ENCODE measurements around the gene HOMEZ. TPM values are rescaled to one million over a fixed set of nuclear protein-coding genes. Genes with fewer than 3 reads are reported as not detected.

The HOMEZ gene
- total and polyA plus RNA-seq, 10 of the 15 experiments (the other 5 are each of a cell fraction or from before 2014, with no cell fraction given) = 2.6 to 19.3 (median 13.0) TPM

DNA sequence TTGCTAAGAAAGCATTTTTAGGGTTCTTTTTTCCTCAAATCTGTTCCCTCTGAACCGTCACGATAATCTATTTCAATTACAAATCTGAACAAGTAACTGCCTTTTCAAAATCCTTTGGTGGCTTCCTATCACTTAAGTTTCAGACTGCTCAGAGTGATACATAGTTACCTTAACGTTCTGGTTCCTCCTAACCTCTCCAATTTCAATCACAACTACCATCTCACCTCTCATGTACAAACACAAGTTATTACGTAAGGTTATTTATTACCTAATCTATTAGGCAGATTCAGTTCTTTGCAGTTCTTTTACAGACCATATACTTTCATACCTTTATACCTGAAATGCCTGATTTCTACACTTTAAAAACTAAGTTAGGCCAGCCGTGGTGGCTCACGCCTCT, 36.1 kb downstream of the HOMEZ start:
- in situ Hi-C loops (cut with MboI) = no loop called here
- TF ChIP-seq ZNF592 (IDR thresholded peaks at IDR 0.05) (no peak), POU2F2 (IDR thresholded peaks at IDR 0.05; ENCODE audit: borderline replicate concordance, low read depth, low read length) (no peak), NFYB (IDR thresholded peaks at IDR 0.05; ENCODE audit: insufficient read depth, low read depth, low read length) (no peak), BHLHE40 (IDR thresholded peaks at IDR 0.05; ENCODE audit: borderline replicate concordance in 1 of 2, low read depth in 2 of 2, low read length in 1 of 2) (no peak), CBX3 (IDR thresholded peaks at IDR 0.05; ENCODE audit: borderline replicate concordance, low read depth) (no peak), HCFC1 (IDR thresholded peaks at IDR 0.05; ENCODE audit: low read length) (no peak), NR2C2 (IDR thresholded peaks at IDR 0.05; ENCODE audit: borderline replicate concordance, control insufficient read depth, insufficient read length, low read depth) (no peak), SIN3A (IDR thresholded peaks at IDR 0.05; ENCODE audit: low read depth, low read length) (no peak), MAX (IDR thresholded peaks at IDR 0.05; ENCODE audit: low read depth, low read length) (no peak), CBX5 (IDR thresholded peaks at IDR 0.05; ENCODE audit: low read depth) (no peak)
- TF ChIP-seq, protein P1, sequence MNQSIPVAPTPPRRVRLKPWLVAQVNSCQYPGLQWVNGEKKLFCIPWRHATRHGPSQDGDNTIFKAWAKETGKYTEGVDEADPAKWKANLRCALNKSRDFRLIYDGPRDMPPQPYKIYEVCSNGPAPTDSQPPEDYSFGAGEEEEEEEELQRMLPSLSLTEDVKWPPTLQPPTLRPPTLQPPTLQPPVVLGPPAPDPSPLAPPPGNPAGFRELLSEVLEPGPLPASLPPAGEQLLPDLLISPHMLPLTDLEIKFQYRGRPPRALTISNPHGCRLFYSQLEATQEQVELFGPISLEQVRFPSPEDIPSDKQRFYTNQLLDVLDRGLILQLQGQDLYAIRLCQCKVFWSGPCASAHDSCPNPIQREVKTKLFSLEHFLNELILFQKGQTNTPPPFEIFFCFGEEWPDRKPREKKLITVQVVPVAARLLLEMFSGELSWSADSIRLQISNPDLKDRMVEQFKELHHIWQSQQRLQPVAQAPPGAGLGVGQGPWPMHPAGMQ (IDR thresholded peaks at IDR 0.05; ENCODE audit: borderline replicate concordance) = no peak
- H3K4me1 ChIP-seq (ENCODE audit: control insufficient read depth, insufficient read depth, low read length) = no peaks in the 10 kb centered on the region
- H4K20me1 ChIP-seq (ENCODE audit: control insufficient read depth, insufficient read depth) = no peaks in the 10 kb centered on the region
- SMC1A ChIA-PET (ENCODE audit: uncharacterized antibody, unreplicated experiment) = interaction anchor here (1.8 kb wide), 1 partner anchor 9 kb away, joined by 6 read pairs; no protein-coding TSS in a partner anchor
- no peak overlapping the region for H3K27ac ChIP-seq (ENCODE audit: control insufficient read depth, insufficient read depth)
- H3K4me3 ChIP-seq = no peak overlapping the region
- RAD21 ChIA-PET (ENCODE audit: unreplicated experiment) = no interaction called here
- POLR2A ChIA-PET = no interaction called here
- H3K9ac ChIP-seq (ENCODE audit: control insufficient read depth, insufficient read depth, low read length) = no peak overlapping the region
- no TSS peak for BruUV-seq (replicated peaks)
- no peaks in the 10 kb centered on the region for H3K9me3 ChIP-seq (replicated peaks; ENCODE audit: control insufficient read depth, insufficient read depth, low read length)
- no peaks in the 10 kb centered on the region for H3K27me3 ChIP-seq (replicated peaks in 1 of 2; ENCODE audit: control insufficient read depth in 2 of 2, insufficient read depth in 2 of 2, low read length in 1 of 2)
- H2AFZ ChIP-seq (ENCODE audit: control insufficient read depth, low read depth, low read length) = no peak overlapping the region
- FAIRE-seq (no peak), DNase-seq (ENCODE audit: low read depth, low spot score) (no peak), ATAC-seq (no peak)
- intact Hi-C loops (cut with micrococcal nuclease; ENCODE audit: unreplicated experiment) = no loop called here
- H3K79me2 ChIP-seq (ENCODE audit: control insufficient read depth, insufficient read depth, low read length) = no peaks in the 10 kb centered on the region
- CTCF ChIA-PET = interaction anchor here (1.1 kb wide), 2 partner anchors 13 to 64 kb away, joined by 3 read pairs; no protein-coding TSS in a partner anchor
- no peaks in the 10 kb centered on the region for H3K36me3 ChIP-seq (ENCODE audit: control insufficient read depth in 2 of 2, insufficient read depth in 2 of 2, low read length in 1 of 2)
- WGBS (ENCODE audit: insufficient coverage, insufficient replicate concordance, low lambda C conversion rate, missing lambda C conversion rate) = 41% methylated on average over 6 of the region's 6 CpGs
- H3K4me2 ChIP-seq (ENCODE audit: control insufficient read depth, insufficient read depth) = no peak overlapping the region

Data from GM12878 (cell line).